Fibroblast of peridontal ligament (primary cell): ENCODE data around the gene TMEM239.
"Not testable (repeated sequence)": the region's sequence is repeated elsewhere in the genome, so short reads cannot be mapped to it uniquely, and the experiment has no call there.

Experiments
- DNase-seq: peaks from one replicate; pipeline ENCODE4 v3.0.0-alpha.2; 2010; ENCODE audit errors: extremely low read depth

The TMEM239 gene

GRCh38 chr20:2816030-2816582, at the start of gene TMEM239:
Gene TMEM239, plus strand, starts transcription at chr20:2816364. Its CDS starts 191 bp downstream, at chr20:2816555.
- DNase-seq = no peak

DNA sequence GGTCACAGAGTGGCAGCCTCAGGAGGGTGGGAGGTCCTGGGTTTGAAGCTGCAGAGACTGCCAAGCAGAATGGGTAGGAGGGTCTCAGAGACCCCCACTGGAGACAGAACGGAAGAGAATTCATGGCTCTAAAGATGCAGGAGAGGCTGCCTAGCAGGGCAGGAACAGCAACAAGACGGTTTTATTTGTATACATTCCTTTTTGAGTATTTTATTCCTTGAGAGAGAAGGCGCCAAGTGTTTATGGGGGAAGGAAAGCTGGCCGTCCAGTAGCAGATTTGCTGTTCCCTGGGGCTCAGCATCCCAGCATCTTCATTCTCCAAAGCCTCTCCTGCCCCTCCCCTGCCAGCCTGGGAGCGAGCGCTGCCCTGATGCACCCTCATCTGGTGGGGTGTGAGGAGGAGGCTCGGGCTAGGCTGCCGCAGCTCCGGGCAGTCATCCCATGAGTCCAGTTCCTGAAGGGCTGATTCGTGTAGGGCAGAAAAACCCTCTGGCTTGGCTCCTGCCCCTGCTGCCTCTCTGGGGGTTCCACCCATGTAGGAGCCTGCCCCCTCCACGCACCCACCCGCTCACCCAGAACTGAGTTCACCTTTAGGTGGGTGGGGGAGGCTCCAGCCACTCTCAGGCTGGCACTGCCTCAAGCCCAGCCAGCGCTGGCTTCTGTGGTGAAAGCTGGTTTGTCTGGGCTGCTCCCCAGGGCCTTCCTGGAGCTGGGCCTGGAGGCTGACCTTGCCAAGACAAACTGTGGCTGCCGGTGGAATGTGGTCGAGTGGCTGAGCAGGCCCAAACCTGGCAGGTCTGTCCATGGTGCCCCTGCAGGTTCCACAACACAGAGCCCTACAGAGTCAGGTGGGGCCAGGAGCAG, 48.2 kb upstream of the TMEM239 start:
- peak; percentile 69 for DNase-seq

- DNase-seq = no peak
These were observed 47.5 kb upstream of the TMEM239 start for GRCh38 chr20:2768632-2769015.

GRCh38 chr20:2770091-2770490, 46.1 kb upstream of the TMEM239 start:
- DNase-seq = not testable (repeated sequence)

- DNase-seq = no peak
These were observed 44.5 kb upstream of the TMEM239 start for GRCh38 chr20:2771631-2772080.

GRCh38 chr20:2773812-2774211, 42.4 kb upstream of the TMEM239 start:
- DNase-seq = no peak

DNA sequence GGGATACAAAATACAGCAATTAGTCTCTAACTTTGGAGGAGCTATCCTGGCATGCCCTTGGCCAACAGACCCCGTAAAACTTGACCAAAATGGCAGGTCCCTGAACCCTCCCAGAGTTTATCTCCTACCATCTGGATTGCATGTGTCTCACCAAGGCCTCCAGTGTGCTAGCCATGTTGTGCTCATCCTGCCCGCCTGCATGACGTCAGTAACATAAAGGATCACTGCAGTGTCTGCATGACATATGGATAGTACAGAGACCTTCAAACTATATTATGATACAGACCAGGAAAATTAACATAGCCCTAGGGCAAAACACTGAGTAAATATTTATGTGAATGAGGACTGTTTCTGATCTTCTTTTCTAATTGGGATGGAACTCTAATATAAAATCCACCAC, 41.0 kb upstream of the TMEM239 start:
- DNase-seq = no peak

- no peak for DNase-seq
These were observed 37.4 kb upstream of the TMEM239 start for GRCh38 chr20:2778602-2779321.

DNA sequence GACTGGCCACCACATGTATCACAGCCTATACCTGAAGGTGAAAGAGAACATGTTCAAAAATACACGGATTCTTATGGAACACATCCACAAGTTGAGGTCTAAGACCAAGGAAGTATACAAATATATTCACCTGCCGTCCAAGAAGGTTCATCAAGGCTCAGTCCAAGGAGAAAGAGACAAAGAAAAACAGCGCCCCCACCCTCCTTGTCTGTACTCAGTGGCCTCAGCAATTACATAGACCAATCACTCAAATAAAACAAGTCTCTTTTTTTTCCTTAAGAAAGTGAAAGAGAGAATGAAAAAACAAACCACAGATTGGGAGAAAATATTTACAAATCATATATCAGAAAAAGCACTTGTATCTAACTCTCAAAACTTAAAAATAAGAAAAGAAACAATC, 35.2 kb upstream of the TMEM239 start:
- DNase-seq = no peak

GRCh38 chr20:2783908-2784566, 32.1 kb upstream of the TMEM239 start:
- DNase-seq = no peak

DNA sequence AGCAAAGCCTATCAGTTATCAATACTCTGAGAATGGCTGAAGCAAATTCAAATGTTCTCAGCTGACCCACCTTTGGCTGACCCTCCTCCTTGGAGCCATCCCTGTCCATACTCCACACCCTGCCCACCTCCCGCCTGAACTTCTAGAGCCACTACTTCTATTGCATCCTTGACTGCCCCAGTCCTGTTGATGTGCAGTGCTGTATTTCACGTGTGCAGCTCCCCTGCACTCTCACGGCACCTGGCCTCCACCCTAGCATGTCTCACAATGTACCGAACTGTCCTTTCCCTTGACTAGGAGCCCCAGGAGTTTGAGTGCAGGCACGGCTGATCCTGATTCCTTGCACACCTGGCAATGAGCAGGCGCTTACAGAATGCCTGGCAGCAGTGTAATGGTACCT, 22.7 kb upstream of the TMEM239 start:
- DNase-seq = no peak

DNA sequence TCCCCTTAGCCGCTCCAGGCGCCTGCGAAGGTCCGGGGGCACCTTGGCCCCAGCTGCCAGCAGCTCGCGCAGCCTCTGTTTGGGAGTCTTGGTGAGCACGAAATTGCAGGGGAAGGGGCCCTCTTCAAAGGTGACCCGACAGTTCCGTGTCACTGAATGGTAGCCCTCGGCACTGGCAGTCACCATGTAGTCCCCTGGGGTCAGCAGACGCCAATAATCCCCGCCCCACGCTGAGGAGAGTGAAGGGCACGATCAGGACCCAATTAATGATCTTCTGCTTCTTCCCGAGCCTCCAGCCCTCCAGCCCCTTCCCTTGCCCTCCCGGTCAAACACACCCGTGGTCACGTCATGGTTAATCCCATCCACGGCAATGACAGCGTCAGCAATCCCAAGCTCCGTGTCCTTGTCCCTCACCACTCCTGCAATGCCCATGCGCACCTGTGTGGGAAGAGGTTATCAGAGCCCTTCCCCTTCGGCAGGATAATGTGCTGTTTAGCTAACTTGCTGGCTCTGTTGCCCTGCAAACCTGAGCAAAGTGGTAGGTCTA, 21.9 kb upstream of the TMEM239 start:
- no peak for DNase-seq

GRCh38 chr20:2794866-2795447, 21.2 kb upstream of the TMEM239 start:
- DNase-seq = no peak

DNA sequence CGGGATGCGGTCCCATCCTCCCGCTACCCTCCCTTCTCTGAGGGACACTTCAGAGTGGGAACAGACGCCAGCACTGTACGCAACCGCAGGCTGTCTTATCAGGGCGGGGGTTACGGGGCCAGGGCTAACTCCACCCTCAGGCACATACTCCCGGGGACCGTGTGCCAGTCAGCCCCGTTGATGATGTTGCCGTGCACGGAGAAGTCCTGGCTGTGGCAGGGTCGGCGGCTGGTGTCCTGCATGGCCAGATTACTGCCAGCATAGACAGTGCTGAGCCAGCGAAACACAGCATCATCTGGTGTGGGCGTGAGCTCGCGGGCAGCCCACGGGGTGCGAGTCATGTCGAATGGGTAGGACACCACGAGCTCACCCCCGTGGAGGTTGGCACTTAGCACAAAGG, 20.7 kb upstream of the TMEM239 start:
- DNase-seq = no peak

GRCh38 chr20:2796011-2796660, 20.0 kb upstream of the TMEM239 start:
- no peak for DNase-seq

DNA sequence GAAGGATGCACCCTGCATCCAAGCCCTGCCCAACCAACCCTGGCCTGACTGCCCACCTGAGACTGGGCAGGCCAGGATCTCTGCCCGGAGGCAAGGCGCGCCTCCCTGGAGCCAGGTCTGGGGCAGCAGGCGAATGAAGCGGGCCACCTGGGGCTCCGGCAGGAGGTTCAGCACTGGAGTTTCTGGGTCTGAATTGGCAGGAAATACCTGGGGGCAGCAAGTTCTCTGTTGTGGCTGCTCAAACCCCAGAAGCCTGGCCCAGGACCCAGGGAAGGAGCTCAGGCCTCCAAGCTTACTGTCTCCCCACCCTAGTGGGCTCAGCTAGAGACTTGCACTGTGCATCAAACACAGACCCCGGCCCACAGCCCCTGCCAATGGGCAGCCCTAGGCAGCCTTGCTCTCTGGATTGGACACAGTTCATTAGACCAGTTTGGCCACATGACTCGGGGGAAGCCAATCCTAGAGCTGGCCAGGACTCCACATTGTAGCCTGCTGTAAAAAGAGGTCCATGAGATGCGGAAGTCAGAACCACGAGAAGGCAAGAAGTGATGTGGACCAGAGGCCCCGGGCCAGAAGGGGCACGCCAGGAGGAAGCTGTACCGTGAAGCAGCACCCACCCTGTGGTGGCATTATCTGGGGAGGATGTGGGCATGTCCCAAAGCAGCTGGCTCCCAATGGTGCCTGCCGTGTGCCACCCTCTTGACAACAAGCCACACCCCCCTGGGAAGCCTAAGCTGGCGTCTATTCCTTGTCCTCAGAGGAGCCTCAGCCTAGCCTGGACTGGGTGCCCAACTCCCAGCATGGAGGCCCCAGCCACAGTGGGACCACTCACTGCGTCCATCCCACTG, 18.8 kb upstream of the TMEM239 start:
- no peak for DNase-seq

DNA sequence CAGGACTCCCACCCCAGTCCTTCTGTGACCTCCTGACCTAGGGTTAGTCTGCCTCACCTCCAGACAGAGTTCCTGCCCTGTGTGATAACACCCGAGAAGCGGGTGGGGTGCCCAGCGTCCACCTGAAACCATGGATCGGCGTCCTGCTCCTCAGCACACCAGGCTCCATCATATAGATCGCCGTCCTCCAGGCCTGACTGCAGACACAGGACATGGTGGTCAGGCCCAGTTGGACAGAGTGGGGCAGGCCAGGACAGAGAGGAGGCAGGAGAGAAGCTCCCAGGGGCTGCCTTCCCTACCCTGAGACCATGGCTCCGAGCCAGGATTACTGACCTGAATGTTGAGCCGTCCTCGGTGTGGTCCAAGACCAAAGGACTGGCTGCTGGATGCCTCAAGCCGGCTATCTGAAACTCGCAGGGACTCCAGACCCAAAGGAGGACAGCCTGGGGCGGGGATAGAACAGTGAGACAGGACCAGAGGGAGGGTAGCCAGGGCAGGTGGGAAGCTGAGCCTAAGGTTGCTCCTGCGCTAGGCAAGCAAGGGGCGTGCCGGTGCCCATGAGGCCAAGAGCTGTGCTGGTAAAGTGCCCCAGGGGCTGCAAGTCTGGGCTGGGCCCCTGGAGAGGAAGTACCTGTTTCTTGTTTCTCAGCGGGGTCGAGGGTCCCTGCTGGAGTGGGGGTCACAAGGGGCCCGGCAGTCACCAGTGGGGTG, 17.9 kb upstream of the TMEM239 start:
- DNase-seq = no peak

- no peak for DNase-seq
These were observed 17.4 kb upstream of the TMEM239 start for GRCh38 chr20:2798814-2799213.

- no peak for DNase-seq
These were observed 16.9 kb upstream of the TMEM239 start for GRCh38 chr20:2799271-2799670.
